DOHH2 (cell line): ENCODE data around the gene CLPSL2.

Experiments
- H3F3A ChIP-seq: fragments of 200-600 bp; sonication (generic), shearing (Covaris generic); 2 replicates; pipeline ENCODE4 v1.6.0; 2016; ENCODE audit warnings: antibody characterized with exemption, mild to moderate bottlenecking; ENCODE audit not compliant: control insufficient read depth, insufficient read depth
- H3K27ac ChIP-seq: fragments of 200-600 bp; sonication (generic); 2 replicates; pipeline ENCODE4 v1.5.1; 2014; ENCODE audit warnings: low read depth, mild to moderate bottlenecking, low read length, moderate library complexity
- H3K27me3 ChIP-seq: fragments of 200-600 bp; sonication (generic); 2 replicates; pipeline ENCODE4 v1.6.1; 2014; ENCODE audit warnings: mild to moderate bottlenecking, low read length, mixed read lengths; ENCODE audit not compliant: control insufficient read depth
- H3K36me3 ChIP-seq: fragments of 200-600 bp; sonication (generic); 2 replicates; pipeline ENCODE4 v1.6.1; 2014; ENCODE audit warnings: mild to moderate bottlenecking, low read length, moderate library complexity, mixed read lengths; ENCODE audit not compliant: control insufficient read depth
- H3K4me1 ChIP-seq: fragments of 200-600 bp; sonication (generic); 2 replicates; pipeline ENCODE4 v1.6.1; 2014; ENCODE audit warnings: mild to moderate bottlenecking, low read length, mixed read lengths; ENCODE audit not compliant: control insufficient read depth
- H3K4me2 ChIP-seq: fragments of 200-600 bp; sonication (generic); 2 replicates; pipeline ENCODE4 v1.6.0; 2014; ENCODE audit warnings: mild to moderate bottlenecking, low read length, moderate library complexity
- H3K4me3 ChIP-seq: fragments of 200-600 bp; sonication (generic); 2 replicates; pipeline ENCODE4 v1.5.1; 2014; ENCODE audit warnings: mild to moderate bottlenecking, low read length, mixed read lengths
- H3K79me2 ChIP-seq: fragments of 200-600 bp; sonication (generic); 2 replicates; pipeline ENCODE4 v1.6.1; 2014; ENCODE audit warnings: mild to moderate bottlenecking, low read length, mixed read lengths; ENCODE audit not compliant: control insufficient read depth
- H3K9me2 ChIP-seq: fragments of 200-600 bp; sonication (generic); replicated peaks from 2 replicates; pipeline ENCODE4 v1.6.1; 2014; ENCODE audit warnings: mild to moderate bottlenecking, low read length, mixed read lengths; ENCODE audit not compliant: control insufficient read depth
- H3K9me3 ChIP-seq: fragments of 200-600 bp; sonication (generic); 2 replicates; pipeline ENCODE4 v1.6.1; 2014; ENCODE audit warnings: antibody characterized with exemption, low read length, mixed read lengths; ENCODE audit not compliant: control insufficient read depth, insufficient read depth
- H4K20me1 ChIP-seq: fragments of 200-600 bp; sonication (generic); 2 replicates; pipeline ENCODE4 v1.6.0; 2014; ENCODE audit warnings: low read depth, mild to moderate bottlenecking, antibody characterized with exemption, low read length, moderate library complexity; ENCODE audit not compliant: control insufficient read depth, insufficient read depth
- EZH2phosphoT487 ChIP-seq: fragments of 200-600 bp; sonication (generic); IDR thresholded peaks from 2 replicates; pipeline ENCODE4 v1.6.1; 2017; ENCODE audit warnings: borderline replicate concordance, mild to moderate bottlenecking, antibody characterized with exemption, low read length, moderate library complexity, mixed read lengths
- TF ChIP-seq, protein P1 (sequence below): fragments of 200-600 bp; sonication (generic); IDR thresholded peaks from one replicate; pipeline ENCODE4 v1.5.1; 2014; ENCODE audit warnings: antibody characterized with exemption, mild to moderate bottlenecking, low read depth, low read length; ENCODE audit not compliant: poor library complexity, severe bottlenecking

The CLPSL2 gene

DNA sequence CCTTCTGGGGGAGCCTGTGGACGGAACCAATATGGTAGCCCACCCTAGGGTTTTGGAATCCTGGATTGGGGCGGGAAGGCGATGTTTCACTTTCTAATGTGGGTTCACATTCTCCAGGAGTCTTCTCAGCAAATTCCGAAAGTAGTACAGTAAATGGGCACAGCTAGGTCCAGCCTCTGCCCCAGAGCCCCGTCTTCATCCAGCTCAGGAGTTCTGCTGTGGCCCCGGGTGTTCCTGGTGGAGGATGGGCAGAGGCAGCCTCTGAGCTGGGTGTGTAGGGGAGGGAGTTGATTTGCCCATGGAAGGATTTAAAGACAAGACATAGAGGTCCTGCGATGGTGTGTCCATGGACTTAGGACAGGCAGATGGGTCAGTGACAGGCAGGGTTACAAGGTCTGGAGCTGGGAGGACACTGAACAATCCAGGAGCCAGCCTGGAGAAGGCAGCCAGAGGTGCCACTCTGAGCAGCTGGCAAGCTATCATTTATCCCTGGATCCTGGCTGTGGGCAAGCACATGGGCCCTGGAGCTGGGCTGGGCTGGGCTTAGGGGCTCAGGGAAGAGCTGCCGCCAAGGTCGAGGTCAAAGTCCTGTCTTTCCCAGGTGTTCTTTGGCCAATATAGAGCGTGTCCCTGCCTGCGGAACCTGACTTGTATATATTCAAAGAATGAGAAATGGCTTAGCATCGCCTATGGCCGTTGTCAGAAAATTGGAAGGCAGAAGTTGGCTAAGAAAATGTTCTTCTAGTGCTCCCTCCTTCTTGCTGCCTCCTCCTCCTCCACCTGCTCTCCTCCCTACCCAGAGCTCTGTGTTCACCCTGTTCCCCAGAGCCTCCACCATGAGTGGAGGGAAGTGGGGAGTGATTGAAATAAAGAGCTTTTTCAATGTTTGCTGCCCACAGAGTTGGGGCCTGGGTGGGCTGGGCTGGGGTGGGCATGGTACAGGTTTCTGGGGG is 11.1 kb downstream of the CLPSL2 start:
- no peak for TF ChIP-seq EZH2phosphoT487
- TF ChIP-seq, protein P1, sequence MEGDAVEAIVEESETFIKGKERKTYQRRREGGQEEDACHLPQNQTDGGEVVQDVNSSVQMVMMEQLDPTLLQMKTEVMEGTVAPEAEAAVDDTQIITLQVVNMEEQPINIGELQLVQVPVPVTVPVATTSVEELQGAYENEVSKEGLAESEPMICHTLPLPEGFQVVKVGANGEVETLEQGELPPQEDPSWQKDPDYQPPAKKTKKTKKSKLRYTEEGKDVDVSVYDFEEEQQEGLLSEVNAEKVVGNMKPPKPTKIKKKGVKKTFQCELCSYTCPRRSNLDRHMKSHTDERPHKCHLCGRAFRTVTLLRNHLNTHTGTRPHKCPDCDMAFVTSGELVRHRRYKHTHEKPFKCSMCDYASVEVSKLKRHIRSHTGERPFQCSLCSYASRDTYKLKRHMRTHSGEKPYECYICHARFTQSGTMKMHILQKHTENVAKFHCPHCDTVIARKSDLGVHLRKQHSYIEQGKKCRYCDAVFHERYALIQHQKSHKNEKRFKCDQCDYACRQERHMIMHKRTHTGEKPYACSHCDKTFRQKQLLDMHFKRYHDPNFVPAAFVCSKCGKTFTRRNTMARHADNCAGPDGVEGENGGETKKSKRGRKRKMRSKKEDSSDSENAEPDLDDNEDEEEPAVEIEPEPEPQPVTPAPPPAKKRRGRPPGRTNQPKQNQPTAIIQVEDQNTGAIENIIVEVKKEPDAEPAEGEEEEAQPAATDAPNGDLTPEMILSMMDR = no peak
- Histone ChIP-seq H3F3A (no peaks in the 10 kb centered on the region), H3K9me2 (no peaks in the 10 kb centered on the region), H3K4me1 (no peaks in the 10 kb centered on the region), H3K36me3 (no peaks in the 10 kb centered on the region), H3K4me3 (no peak overlapping the region), H3K27me3 (peaks cover 34% of the 10 kb centered on the region), H4K20me1 (no peaks in the 10 kb centered on the region), H3K79me2 (no peaks in the 10 kb centered on the region), H3K27ac (no peak overlapping the region), H3K4me2 (no peak overlapping the region), H3K9me3 (no peaks in the 10 kb centered on the region)

DNA sequence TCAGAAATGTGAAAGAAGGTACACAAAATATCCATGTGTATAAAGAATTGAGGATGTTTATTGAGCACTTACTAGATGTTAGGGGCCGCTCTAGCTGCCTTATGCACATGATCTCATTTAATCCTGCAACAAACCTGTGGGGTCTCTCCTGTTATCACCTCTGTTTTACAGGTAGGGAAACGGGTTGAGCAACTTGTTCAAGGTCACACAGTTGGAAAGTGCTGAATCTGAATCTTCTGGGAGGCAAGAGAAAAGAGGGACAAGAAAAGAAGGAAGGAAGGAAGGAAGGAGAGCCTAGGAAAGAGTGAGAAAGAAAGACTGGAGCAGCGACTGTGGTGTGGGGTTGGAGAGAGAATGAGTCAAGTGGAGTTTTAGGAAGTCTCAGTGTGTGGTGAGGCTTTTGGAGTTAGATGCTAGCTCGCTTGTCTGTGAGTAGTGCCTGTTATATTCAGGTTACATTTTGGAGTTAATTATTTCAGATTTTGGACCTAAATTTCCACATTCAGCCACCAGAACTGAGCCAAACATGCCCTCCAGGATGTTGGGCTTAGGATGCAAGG is 12.1 kb downstream of the CLPSL2 start:
- Histone ChIP-seq H3K27me3 (peaks cover 37% of the 10 kb centered on the region), H3K79me2 (no peaks in the 10 kb centered on the region), H4K20me1 (no peaks in the 10 kb centered on the region), H3K9me2 (no peaks in the 10 kb centered on the region), H3K27ac (no peak overlapping the region), H3K4me1 (no peaks in the 10 kb centered on the region), H3K36me3 (no peaks in the 10 kb centered on the region), H3F3A (no peaks in the 10 kb centered on the region), H3K4me2 (no peak overlapping the region), H3K9me3 (no peaks in the 10 kb centered on the region), H3K4me3 (no peak overlapping the region)
- TF ChIP-seq EZH2phosphoT487 = no peak
- TF ChIP-seq, protein P1 = no peak

DNA sequence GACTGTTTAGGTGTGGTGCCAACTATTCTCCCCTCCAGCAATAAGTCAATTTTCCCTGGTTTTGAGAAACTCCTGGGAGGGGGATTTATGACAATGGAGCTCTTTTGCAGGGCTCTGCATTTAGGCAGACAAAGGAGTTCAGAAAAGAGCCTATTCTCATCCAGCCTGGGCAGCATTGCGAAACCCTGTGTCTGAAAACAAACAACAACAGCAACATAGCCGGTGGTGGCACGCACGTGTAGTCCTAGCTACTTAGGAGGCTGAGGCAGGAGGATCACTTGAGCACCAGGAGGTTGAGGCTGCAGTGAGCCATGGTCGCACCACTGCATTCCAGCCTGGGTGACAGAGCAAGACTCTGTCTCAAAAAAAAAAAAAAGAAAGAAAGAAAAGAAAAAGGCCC is 14.3 kb downstream of the CLPSL2 start:
- Histone ChIP-seq H3K4me2 (no peak overlapping the region), H3K4me1 (no peaks in the 10 kb centered on the region), H3K79me2 (no peaks in the 10 kb centered on the region), H3K36me3 (no peaks in the 10 kb centered on the region), H3K4me3 (no peak overlapping the region), H3F3A (no peaks in the 10 kb centered on the region), H4K20me1 (0 out of 2 replicates have a peak, but pooled peaks cover 5% of the 10 kb centered on the region), H3K27me3 (peaks cover 37% of the 10 kb centered on the region), H3K27ac (no peak overlapping the region), H3K9me2 (no peaks in the 10 kb centered on the region), H3K9me3 (no peaks in the 10 kb centered on the region)
- TF ChIP-seq, protein P1 = no peak
- no peak for TF ChIP-seq EZH2phosphoT487
